ENCODE results near the gene PCA3. TPM values are rescaled to one million over a fixed set of nuclear protein-coding genes. Genes with fewer than 3 reads are reported as not detected.

Gene PCA3
- total RNA-seq, 1 experiment from 2014 or later = not detected

GRCh38 chr9:76793784-76794431 lies 29.7 kb downstream of the PCA3 start:
- Mint-ChIP-seq H3K9me3 (no peaks in the 10 kb centered on the region), H3K27ac (no peak overlapping the region), H3K4me3 (no peak overlapping the region), H3K4me1 (no peaks in the 10 kb centered on the region), H3K27me3 (ENCODE audit: low read depth) (no peaks in the 10 kb centered on the region), H3K36me3 (no peaks in the 10 kb centered on the region)
- TF ChIP-seq GABPB1 (CRISPR knock-in tag; IDR thresholded peaks at IDR 0.05) = no peak
- no peak for TF ChIP-seq FOXP1 (CRISPR knock-in tag; IDR thresholded peaks at IDR 0.05; ENCODE audit: borderline replicate concordance)
- no peak for TF ChIP-seq SP1 (CRISPR knock-in tag; conservative IDR thresholded peaks at IDR 0.05)
- no peak for TF ChIP-seq E2F5 (CRISPR knock-in tag; IDR thresholded peaks at IDR 0.05)
- TF ChIP-seq CTCF (IDR thresholded peaks at IDR 0.05) = no peak
- TF ChIP-seq RELA (CRISPR knock-in tag; IDR thresholded peaks at IDR 0.05; ENCODE audit: borderline replicate concordance) = no peak
- no peak for TF ChIP-seq NFATC4 (CRISPR knock-in tag; IDR thresholded peaks at IDR 0.05)
- TF ChIP-seq ZNF532 (CRISPR knock-in tag; IDR thresholded peaks at IDR 0.05; ENCODE audit: borderline replicate concordance) = no peak
- no peak for TF ChIP-seq ZNF138 (CRISPR knock-in tag; conservative IDR thresholded peaks at IDR 0.05)
- TF ChIP-seq MXD4 (CRISPR knock-in tag; IDR thresholded peaks at IDR 0.05; ENCODE audit: borderline replicate concordance) = no peak
- TF ChIP-seq AFF4 (CRISPR knock-in tag; IDR thresholded peaks at IDR 0.05; ENCODE audit: borderline replicate concordance) = no peak
- DNase-seq (ENCODE audit: low spot score) (no peak), ATAC-seq (no peak)
- CTCF ChIA-PET = no interaction called here
- POLR2A ChIA-PET = no interaction called here

GRCh38 chr9:76796296-76796695 lies 32.1 kb downstream of the PCA3 start:
- POLR2A ChIA-PET = interaction anchor here (0.5 kb wide), 1 partner anchor 213 kb away, joined by 4 read pairs; no protein-coding TSS in a partner anchor
- H3K36me3 Mint-ChIP-seq = no peaks in the 10 kb centered on the region
- ATAC-seq = no peak

More at GRCh38 chr9:76796296-76796695, 32.1 kb downstream of the PCA3 start:
- no peaks in the 10 kb centered on the region for H3K27me3 Mint-ChIP-seq (ENCODE audit: low read depth)
- no peak for TF ChIP-seq E2F1 (CRISPR knock-in tag; IDR thresholded peaks at IDR 0.05)
- no peak for TF ChIP-seq NR1H2 (CRISPR knock-in tag; IDR thresholded peaks at IDR 0.05)
- TF ChIP-seq ZNF423 (CRISPR knock-in tag; IDR thresholded peaks at IDR 0.05) = no peak
- no peak for TF ChIP-seq CTCF (IDR thresholded peaks at IDR 0.05)
- TF ChIP-seq FOXJ3 (CRISPR knock-in tag; IDR thresholded peaks at IDR 0.05; ENCODE audit: borderline replicate concordance) = no peak
- no peak for TF ChIP-seq TP53 (CRISPR knock-in tag; IDR thresholded peaks at IDR 0.05)
- TF ChIP-seq MXD4 (CRISPR knock-in tag; IDR thresholded peaks at IDR 0.05; ENCODE audit: borderline replicate concordance) = no peak
- no peak for TF ChIP-seq USF2 (CRISPR knock-in tag; IDR thresholded peaks at IDR 0.05)
- no peak for TF ChIP-seq EMX1 (CRISPR knock-in tag; IDR thresholded peaks at IDR 0.05)
- CTCF ChIA-PET = no interaction called here
- H3K27ac Mint-ChIP-seq = no peak overlapping the region
- H3K4me3 Mint-ChIP-seq = no peak overlapping the region
- no peaks in the 10 kb centered on the region for H3K9me3 Mint-ChIP-seq
- no peak for DNase-seq (ENCODE audit: low spot score)
- H3K4me1 Mint-ChIP-seq = no peaks in the 10 kb centered on the region

Measured in WTC11 (cell line).